Kidney epithelial cell (primary cell): ENCODE data around the gene ASB4. TPM values are rescaled to one million over a fixed set of nuclear protein-coding genes. Genes with fewer than 3 reads are reported as not detected.

Experiments
- DNase-seq: peaks from one replicate; pipeline ENCODE4 v3.0.0-alpha.2; 2010; ENCODE audit warnings: low read depth
- H3K27me3 ChIP-seq: 2 replicates; pipeline ENCODE4 v1.6.0; 2011; ENCODE audit warnings: low read length; ENCODE audit not compliant: control insufficient read depth, insufficient read depth
- H3K36me3 ChIP-seq: 2 replicates; pipeline ENCODE4 v1.5.1; 2011; ENCODE audit warnings: low read length; ENCODE audit not compliant: control insufficient read depth, insufficient read depth
- H3K4me3 ChIP-seq: 2 replicates; pipeline ENCODE4 v1.5.1; 2011; ENCODE audit warnings: low read depth, mild to moderate bottlenecking, control low read depth, low read length
- total RNA-seq: library from RNA; depleted of rRNA; stranded (reverse); fragments of >200 nt; gene quantifications from 2 replicates; pipeline ENCODE4 v1.2.3, GENCODE V29; 2015
- TF ChIP-seq, protein P1 (sequence below): IDR thresholded peaks from 2 replicates; pipeline ENCODE4 v1.5.1; 2011; ENCODE audit warnings: mild to moderate bottlenecking, moderate library complexity, low read length, control low read depth, inconsistent platforms; ENCODE audit not compliant: insufficient read depth, poor library complexity, severe bottlenecking

ASB4 gene
- total RNA-seq, 1 donor from 2014 or later = not detected

DNA sequence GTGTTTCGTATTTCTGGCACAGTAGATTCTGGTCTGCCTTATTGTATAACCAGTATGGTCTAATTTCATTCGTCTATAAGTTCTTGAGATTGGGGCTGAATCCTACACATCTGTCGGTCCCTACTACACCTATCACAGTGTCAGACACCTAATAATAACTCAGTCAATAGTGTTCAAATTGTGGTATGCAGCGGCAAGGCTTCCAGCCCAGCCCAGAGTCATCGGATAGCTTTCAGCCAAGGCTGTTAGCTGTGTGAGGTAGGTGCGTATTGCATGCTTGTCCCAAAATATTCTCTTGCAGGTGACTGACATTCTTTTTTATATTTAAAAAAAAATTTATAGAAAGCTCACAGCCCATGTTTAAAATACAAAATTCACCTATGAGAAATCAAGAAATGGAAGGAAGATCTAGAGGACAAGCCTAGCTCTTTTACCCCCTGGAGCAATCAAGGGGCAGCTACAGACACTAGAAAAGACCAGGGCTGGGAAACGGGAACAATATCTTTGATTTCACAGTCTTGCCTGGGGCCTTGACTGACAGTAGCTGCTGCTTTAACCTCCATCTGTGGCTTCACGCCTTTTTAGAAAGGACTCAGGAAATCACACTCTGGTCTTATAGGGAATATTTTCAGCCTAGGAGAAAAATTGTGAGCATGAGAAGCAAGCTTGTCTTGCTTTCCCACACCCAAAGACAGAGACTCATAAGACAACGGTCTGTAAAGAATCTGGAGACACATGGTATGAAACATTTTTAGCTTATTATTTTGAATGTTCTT lies 9.5 kb upstream of the ASB4 start:
- H3K36me3 ChIP-seq = no peaks in the 10 kb centered on the region
- TF ChIP-seq, protein P1, sequence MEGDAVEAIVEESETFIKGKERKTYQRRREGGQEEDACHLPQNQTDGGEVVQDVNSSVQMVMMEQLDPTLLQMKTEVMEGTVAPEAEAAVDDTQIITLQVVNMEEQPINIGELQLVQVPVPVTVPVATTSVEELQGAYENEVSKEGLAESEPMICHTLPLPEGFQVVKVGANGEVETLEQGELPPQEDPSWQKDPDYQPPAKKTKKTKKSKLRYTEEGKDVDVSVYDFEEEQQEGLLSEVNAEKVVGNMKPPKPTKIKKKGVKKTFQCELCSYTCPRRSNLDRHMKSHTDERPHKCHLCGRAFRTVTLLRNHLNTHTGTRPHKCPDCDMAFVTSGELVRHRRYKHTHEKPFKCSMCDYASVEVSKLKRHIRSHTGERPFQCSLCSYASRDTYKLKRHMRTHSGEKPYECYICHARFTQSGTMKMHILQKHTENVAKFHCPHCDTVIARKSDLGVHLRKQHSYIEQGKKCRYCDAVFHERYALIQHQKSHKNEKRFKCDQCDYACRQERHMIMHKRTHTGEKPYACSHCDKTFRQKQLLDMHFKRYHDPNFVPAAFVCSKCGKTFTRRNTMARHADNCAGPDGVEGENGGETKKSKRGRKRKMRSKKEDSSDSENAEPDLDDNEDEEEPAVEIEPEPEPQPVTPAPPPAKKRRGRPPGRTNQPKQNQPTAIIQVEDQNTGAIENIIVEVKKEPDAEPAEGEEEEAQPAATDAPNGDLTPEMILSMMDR = no peak
- DNase-seq = no peak
- no peaks in the 10 kb centered on the region for H3K27me3 ChIP-seq
- H3K4me3 ChIP-seq = no peak overlapping the region

DNA sequence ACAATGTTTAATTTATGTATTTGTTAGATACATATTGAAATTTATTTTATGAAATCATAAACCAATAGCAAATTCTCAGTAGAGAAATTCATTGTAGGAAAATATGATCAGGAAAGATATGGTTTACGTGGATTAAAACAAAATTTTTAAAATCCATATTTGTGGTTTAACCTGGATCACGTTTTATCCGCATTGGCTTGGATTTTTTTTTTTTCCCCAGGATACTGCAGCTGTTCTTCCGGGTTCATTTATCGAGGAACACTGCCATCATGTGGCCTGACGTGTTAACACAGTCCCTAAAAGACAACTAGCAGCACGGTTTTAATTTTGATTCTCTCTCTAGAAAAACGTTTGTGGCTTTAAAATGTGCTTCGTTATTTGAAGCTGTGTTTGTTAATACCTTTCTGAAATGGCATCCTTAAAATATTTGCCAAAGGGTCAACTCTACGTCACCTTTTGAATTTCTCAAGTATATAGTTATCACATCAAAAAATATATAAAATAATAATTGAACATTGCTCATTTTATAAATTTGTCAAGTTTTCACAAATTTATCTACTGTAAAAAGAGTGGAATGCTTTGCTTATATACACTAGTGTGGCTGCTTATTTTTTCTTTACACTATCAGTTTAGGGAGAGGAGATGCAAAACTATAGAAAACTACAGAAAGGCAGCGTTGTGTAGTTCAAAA lies 8.7 kb upstream of the ASB4 start:
- TF ChIP-seq, protein P1 = peak; percentile 52
- DNase-seq = no peak
- Histone ChIP-seq H3K27me3 (no peaks in the 10 kb centered on the region), H3K36me3 (no peaks in the 10 kb centered on the region), H3K4me3 (no peak overlapping the region)

GRCh38 chr7:95478272-95479037 lies 7.3 kb upstream of the ASB4 start:
- Histone ChIP-seq H3K27me3 (no peaks in the 10 kb centered on the region), H3K36me3 (no peaks in the 10 kb centered on the region), H3K4me3 (peak overlapping the region; percentile 4)
- DNase-seq = no peak
- TF ChIP-seq, protein P1 = peak; percentile 52

DNA sequence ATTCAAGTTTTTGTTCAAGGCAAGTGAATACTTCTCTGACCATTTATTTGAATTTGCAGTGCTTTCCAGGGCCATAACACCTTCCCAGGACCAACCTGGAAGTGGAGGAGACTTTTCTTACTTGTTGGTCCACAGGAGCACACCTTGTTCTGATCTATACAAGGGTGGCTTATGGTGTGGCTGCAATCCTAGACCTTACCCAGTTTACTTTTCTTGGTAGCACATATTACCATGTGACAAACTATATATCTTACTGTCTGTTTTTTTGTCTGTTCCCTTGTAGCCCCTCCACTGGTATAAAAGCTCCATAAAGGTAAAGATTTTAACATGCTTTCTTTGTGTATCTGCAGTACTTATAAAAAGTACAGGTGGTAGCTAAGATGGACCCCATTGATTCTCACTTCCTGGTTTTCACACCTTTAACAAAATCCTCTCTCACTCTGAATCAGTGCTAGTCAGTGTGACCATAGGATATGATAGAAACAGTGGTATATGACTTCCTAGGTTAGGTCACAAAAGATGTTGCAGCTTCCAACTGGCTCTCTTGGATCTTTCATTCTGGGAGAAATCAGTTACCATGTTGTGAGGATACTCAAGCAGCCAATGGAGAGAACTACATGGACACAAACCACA lies 5.6 kb upstream of the ASB4 start:
- H3K4me3 ChIP-seq = no peak overlapping the region
- TF ChIP-seq, protein P1 = no peak
- no peak for DNase-seq
- no peaks in the 10 kb centered on the region for H3K36me3 ChIP-seq
- H3K27me3 ChIP-seq = no peaks in the 10 kb centered on the region

GRCh38 chr7:95481271-95482165 lies 4.2 kb upstream of the ASB4 start:
- Histone ChIP-seq H3K36me3 (no peaks in the 10 kb centered on the region), H3K27me3 (no peaks in the 10 kb centered on the region), H3K4me3 (no peak overlapping the region)
- TF ChIP-seq, protein P1 = no peak
- no peak for DNase-seq
